Measurements from ENCODE around the gene SLC46A1.

The SLC46A1 gene

GRCh38 chr17:28364665-28365363 is 41.2 kb downstream of the SLC46A1 start, which contains the start of gene SEBOX:
Gene SEBOX, minus strand, starts transcription at chr17:28365199. Its CDS starts 48 bp downstream, at chr17:28365151.
- no peaks in the 10 kb centered on the region for H3K9me3 ChIP-seq (replicated peaks; ENCODE audit: insufficient read depth, low read length)
- H4K20me1 ChIP-seq (ENCODE audit: insufficient read depth, low read length), result no peaks in the 10 kb centered on the region
- H3F3A ChIP-seq (ENCODE audit: insufficient read depth, low read length), result no peaks in the 10 kb centered on the region
- no peak within 1 kb of the TSS for H2AFZ ChIP-seq (ENCODE audit: low read length)
- no peaks in the 10 kb centered on the region for H3K27me3 ChIP-seq (replicated peaks; ENCODE audit: insufficient read depth, low read length)
- H3K79me2 ChIP-seq (ENCODE audit: low read length), result 0 out of 2 replicates have a peak, but pooled peaks cover 4% of the 10 kb centered on the region
- no peaks in the 10 kb centered on the region for H3K9me2 ChIP-seq (replicated peaks; ENCODE audit: insufficient read depth, low read length)
- H3K4me2 ChIP-seq (ENCODE audit: low read depth, low read length), result no peak within 1 kb of the TSS
- peaks cover 2% of the 10 kb centered on the region; the same call in 1 of the 2 replicates for H3K36me3 ChIP-seq (replicated peaks; ENCODE audit: insufficient read depth, low read length)
- no peak within 1 kb of the TSS for H3K27ac ChIP-seq (ENCODE audit: low read length)
- TF ChIP-seq EZH2 (optimal IDR thresholded peaks at IDR 0.05; ENCODE audit: low read depth, low read length) (no peak), EZH2phosphoT487 (IDR thresholded peaks at IDR 0.05; ENCODE audit: low read length) (no peak), CTCF (IDR thresholded peaks at IDR 0.05; ENCODE audit: low read length) (no peak)
- no peaks in the 10 kb centered on the region for H3K4me1 ChIP-seq (ENCODE audit: low read length)
- H3K9ac ChIP-seq (ENCODE audit: low read length), result no peak within 1 kb of the TSS
- no peak for DNase-seq
- H3K4me3 ChIP-seq (ENCODE audit: low read length), result no peak within 1 kb of the TSS

- Histone ChIP-seq H3K27ac (ENCODE audit: low read length) (no peak overlapping the region), H3K27me3 (replicated peaks; ENCODE audit: insufficient read depth, low read length) (no peaks in the 10 kb centered on the region), H3K9me2 (replicated peaks; ENCODE audit: insufficient read depth, low read length) (no peaks in the 10 kb centered on the region), H3K4me2 (ENCODE audit: low read depth, low read length) (no peak overlapping the region), H2AFZ (ENCODE audit: low read length) (no peak overlapping the region), H3K36me3 (replicated peaks; ENCODE audit: insufficient read depth, low read length) (peaks cover 2% of the 10 kb centered on the region; the same call in 1 of the 2 replicates), H3K4me3 (ENCODE audit: low read length) (no peak overlapping the region), H3F3A (ENCODE audit: insufficient read depth, low read length) (no peaks in the 10 kb centered on the region), H3K9me3 (replicated peaks; ENCODE audit: insufficient read depth, low read length) (no peaks in the 10 kb centered on the region), H3K9ac (ENCODE audit: low read length) (no peak overlapping the region), H3K79me2 (ENCODE audit: low read length) (peaks cover 5% of the 10 kb centered on the region), H4K20me1 (ENCODE audit: insufficient read depth, low read length) (no peaks in the 10 kb centered on the region), H3K4me1 (ENCODE audit: low read length) (no peaks in the 10 kb centered on the region)
- DNase-seq, result no peak
- no peak for TF ChIP-seq EZH2phosphoT487 (IDR thresholded peaks at IDR 0.05; ENCODE audit: low read length)
- TF ChIP-seq EZH2 (optimal IDR thresholded peaks at IDR 0.05; ENCODE audit: low read depth, low read length), result no peak
- no peak for TF ChIP-seq CTCF (IDR thresholded peaks at IDR 0.05; ENCODE audit: low read length)
These were observed 42.0 kb downstream of the SLC46A1 start for GRCh38 chr17:28363776-28364650.

- Histone ChIP-seq H3K9me2 (replicated peaks; ENCODE audit: insufficient read depth, low read length) (no peaks in the 10 kb centered on the region), H3F3A (ENCODE audit: insufficient read depth, low read length) (no peaks in the 10 kb centered on the region), H3K27me3 (replicated peaks; ENCODE audit: insufficient read depth, low read length) (no peaks in the 10 kb centered on the region), H2AFZ (ENCODE audit: low read length) (no peak overlapping the region), H3K9me3 (replicated peaks; ENCODE audit: insufficient read depth, low read length) (no peaks in the 10 kb centered on the region), H3K4me3 (ENCODE audit: low read length) (no peak overlapping the region), H3K79me2 (ENCODE audit: low read length) (peaks cover 14% of the 10 kb centered on the region), H3K36me3 (replicated peaks; ENCODE audit: insufficient read depth, low read length) (peaks cover 2% of the 10 kb centered on the region; the same call in 1 of the 2 replicates), H3K4me2 (ENCODE audit: low read depth, low read length) (no peak overlapping the region), H3K27ac (ENCODE audit: low read length) (no peak overlapping the region), H4K20me1 (ENCODE audit: insufficient read depth, low read length) (no peaks in the 10 kb centered on the region), H3K9ac (ENCODE audit: low read length) (no peak overlapping the region), H3K4me1 (ENCODE audit: low read length) (peaks cover 6% of the 10 kb centered on the region)
- DNase-seq, result no peak
- no peak for TF ChIP-seq EZH2phosphoT487 (IDR thresholded peaks at IDR 0.05; ENCODE audit: low read length)
- no peak for TF ChIP-seq EZH2 (optimal IDR thresholded peaks at IDR 0.05; ENCODE audit: low read depth, low read length)
- no peak for TF ChIP-seq CTCF (IDR thresholded peaks at IDR 0.05; ENCODE audit: low read length)
These were observed 42.8 kb downstream of the SLC46A1 start for GRCh38 chr17:28363186-28363585.

All from MM.1S (cell line).